ENCODE results near the gene PRSS22.

GRCh38 chr16:2829501-2830354 is 28.2 kb downstream of the PRSS22 start, which contains the start of gene ZG16B:
- TF ChIP-seq CTCF (IDR thresholded peaks at IDR 0.05) (no peak), POLR2A (IDR thresholded peaks at IDR 0.05) (no peak), EP300 (IDR thresholded peaks at IDR 0.05) (no peak)
